B cell (primary cell): ENCODE data around the gene VASN. TPM values are rescaled to one million over a fixed set of nuclear protein-coding genes. Genes with fewer than 3 reads are reported as not detected.

Experiments
- ATAC-seq: fragments of 200-7000 bp; cut with Tn5 transposase; one replicate; pipeline ENCODE4 v1.10.0; 2021; ENCODE audit warnings: low read depth, mild to moderate bottlenecking, moderate number of reproducible peaks, moderate library complexity
- CTCF ChIA-PET: fragments of 350-600 bp; sonication (Branson Sonifier 250); formaldehyde crosslinking; loops from one replicate; lab custom pipeline; 2021; ENCODE audit warnings: antibody characterized with exemption, inconsistent platforms; lab: Charles Lee
- POLR2A ChIA-PET: fragments of 350-600 bp; sonication (Branson Sonifier 250); formaldehyde crosslinking; loops from one replicate; lab custom pipeline; 2021; ENCODE audit warnings: antibody characterized with exemption; lab: Charles Lee
- DNase-seq: peaks from one replicate; pipeline ENCODE4 v3.0.0; 2013
- H2AFZ ChIP-seq: 2 replicates; pipeline ENCODE4 v1.6.1; 2012; ENCODE audit warnings: mild to moderate bottlenecking, low read depth, low read length; ENCODE audit not compliant: insufficient read depth, poor library complexity, severe bottlenecking
- H3K27ac ChIP-seq, 2 donors: 1 replicate in 1 of 2; 2 replicates in 1 of 2; pipeline ENCODE4 v1.5.1; 2012 to 2013; ENCODE audit warnings: low read length in 2 of 2, mild to moderate bottlenecking in 2 of 2, moderate library complexity in 1 of 2
- H3K27me3 ChIP-seq, 4 experiments: fragments of 200-600 bp in 1 of 4; sonication (generic) in 1 of 4; replicated peaks in 1 of 4; 1 replicate in 2 of 4; 2 replicates in 2 of 4; pipeline versions ENCODE4 v1.6.1 to v1.7.0; 2013 to 2016; ENCODE audit warnings: low read length in 3 of 4, mild to moderate bottlenecking in 2 of 4, mixed read lengths in 1 of 4, moderate library complexity in 1 of 4; ENCODE audit not compliant: insufficient read depth in 4 of 4, control insufficient read depth in 3 of 4; ENCODE audit errors: control extremely low read depth in 1 of 4
- H3K36me3 ChIP-seq, 2 experiments: replicated peaks in 1 of 2; 1 replicate in 1 of 2; 2 replicates in 1 of 2; pipeline versions ENCODE4 v1.6.1 to v1.7.1; 2013; ENCODE audit warnings: low read length in 1 of 2; ENCODE audit not compliant: insufficient read depth in 2 of 2, control insufficient read depth in 1 of 2; ENCODE audit errors: control extremely low read depth in 1 of 2, extremely low read depth in 1 of 2
- H3K4me1 ChIP-seq, 2 donors: fragments of 200-600 bp in 1 of 2; sonication (generic) in 1 of 2; 1 replicate in 1 of 2; 2 replicates in 1 of 2; pipeline versions ENCODE4 v1.5.1 to v1.6.1; 2013 to 2017; ENCODE audit warnings: low read length in 2 of 2; ENCODE audit not compliant: control insufficient read depth in 2 of 2, insufficient read depth in 2 of 2
- H3K4me2 ChIP-seq: replicated peaks from 2 replicates; pipeline ENCODE3; 2012; ENCODE audit warnings: mild to moderate bottlenecking, low read depth, low read length; ENCODE audit not compliant: poor library complexity, severe bottlenecking
- H3K4me3 ChIP-seq, 5 experiments: fragments of 200-600 bp in 1 of 5; sonication (generic) in 1 of 5; 1 replicate in 3 of 5; 2 replicates in 2 of 5; pipeline versions ENCODE4 v1.5.1 to v1.7.0; 2011 to 2016; ENCODE audit warnings: low read length in 4 of 5, mild to moderate bottlenecking in 4 of 5, low read depth in 2 of 5, control low read depth in 1 of 5, moderate library complexity in 1 of 5; ENCODE audit not compliant: insufficient read depth in 1 of 5; ENCODE audit errors: control extremely low read depth in 1 of 5, extremely low read depth in 1 of 5
- H3K79me2 ChIP-seq: fragments of 200-600 bp; sonication (generic); one replicate; pipeline ENCODE4 v1.6.0; 2016; ENCODE audit warnings: low read length; ENCODE audit not compliant: control insufficient read depth, insufficient read depth
- H3K9ac ChIP-seq: fragments of 200-600 bp; sonication (generic); 2 replicates; pipeline ENCODE4 v1.6.1; 2017; ENCODE audit warnings: mild to moderate bottlenecking, low read length, moderate library complexity
- H3K9me3 ChIP-seq, 3 donors: one replicate each; pipeline versions ENCODE4 v1.6.1 to v1.7.1; 2013; ENCODE audit warnings: low read length in 2 of 3; ENCODE audit not compliant: control insufficient read depth in 2 of 3, insufficient read depth in 1 of 3; ENCODE audit errors: control extremely low read depth in 1 of 3
- H4K20me1 ChIP-seq: 2 replicates; pipeline ENCODE4 v1.6.0; 2012; ENCODE audit warnings: mild to moderate bottlenecking, low read length; ENCODE audit not compliant: insufficient read depth, control insufficient read depth, poor library complexity, severe bottlenecking
- H3K27ac Mint-ChIP-seq: one replicate; pipeline ENCODE4 v1.8.0; 2021; ENCODE audit warnings: mixed read lengths
- H3K27me3 Mint-ChIP-seq: one replicate; pipeline ENCODE4 v1.8.0; 2021; ENCODE audit warnings: mixed read lengths
- H3K4me1 Mint-ChIP-seq: one replicate; pipeline ENCODE4 v1.8.0; 2021; ENCODE audit warnings: mixed read lengths
- H3K4me3 Mint-ChIP-seq: one replicate; pipeline ENCODE4 v1.8.0; 2021; ENCODE audit warnings: mixed read lengths
- H3K9me3 Mint-ChIP-seq: one replicate; pipeline ENCODE4 v1.8.0; 2022; ENCODE audit warnings: mixed read lengths; ENCODE audit not compliant: insufficient read depth
- EZH2 ChIP-seq: IDR thresholded peaks from 2 replicates; pipeline ENCODE4 v1.6.1; 2012; ENCODE audit warnings: borderline replicate concordance, low read depth, mild to moderate bottlenecking, moderate library complexity, low read length; ENCODE audit not compliant: insufficient read depth, poor library complexity, severe bottlenecking
- WGBS: methylation state at CpG from one replicate; pipeline ENCODE4 v1.1.5; 2013; ENCODE audit warnings: missing lambda C conversion rate; ENCODE audit not compliant: insufficient coverage; 5-methylcytosine and 5-hydroxymethylcytosine counted together
- intact Hi-C: fragments of 100-400 bp; cut with micrococcal nuclease; formaldehyde crosslinking; loops from one replicate; pipeline ENCODE4 v1.10.0; 2022
- polyA plus RNA-seq: library from polyadenylated mRNA; depleted of rRNA; stranded (reverse); fragments of >200 nt; gene quantifications from 2 replicates; pipeline ENCODE4 v1.2.3, GENCODE V29; 2012
- total RNA-seq, 2 donors: library from RNA; stranded (reverse); fragments of 120-200 nt in 1 of 2; gene quantifications; 1 replicate in 1 of 2; 2 replicates in 1 of 2; pipeline versions ENCODE4 v1.2.3 to v1.2.4, GENCODE V29; 2013 to 2022
- TF ChIP-seq, protein P1 (sequence below): fragments of 200-600 bp; IDR thresholded peaks from one replicate; pipeline ENCODE4 v1.8.0; 2022; ENCODE audit warnings: antibody characterized with exemption, mild to moderate bottlenecking

Gene VASN
- total and polyA plus RNA-seq, 2 donors (not counting 1 experiment from before 2014, with no cell fraction given): 0.57 to 0.76 TPM

DNA sequence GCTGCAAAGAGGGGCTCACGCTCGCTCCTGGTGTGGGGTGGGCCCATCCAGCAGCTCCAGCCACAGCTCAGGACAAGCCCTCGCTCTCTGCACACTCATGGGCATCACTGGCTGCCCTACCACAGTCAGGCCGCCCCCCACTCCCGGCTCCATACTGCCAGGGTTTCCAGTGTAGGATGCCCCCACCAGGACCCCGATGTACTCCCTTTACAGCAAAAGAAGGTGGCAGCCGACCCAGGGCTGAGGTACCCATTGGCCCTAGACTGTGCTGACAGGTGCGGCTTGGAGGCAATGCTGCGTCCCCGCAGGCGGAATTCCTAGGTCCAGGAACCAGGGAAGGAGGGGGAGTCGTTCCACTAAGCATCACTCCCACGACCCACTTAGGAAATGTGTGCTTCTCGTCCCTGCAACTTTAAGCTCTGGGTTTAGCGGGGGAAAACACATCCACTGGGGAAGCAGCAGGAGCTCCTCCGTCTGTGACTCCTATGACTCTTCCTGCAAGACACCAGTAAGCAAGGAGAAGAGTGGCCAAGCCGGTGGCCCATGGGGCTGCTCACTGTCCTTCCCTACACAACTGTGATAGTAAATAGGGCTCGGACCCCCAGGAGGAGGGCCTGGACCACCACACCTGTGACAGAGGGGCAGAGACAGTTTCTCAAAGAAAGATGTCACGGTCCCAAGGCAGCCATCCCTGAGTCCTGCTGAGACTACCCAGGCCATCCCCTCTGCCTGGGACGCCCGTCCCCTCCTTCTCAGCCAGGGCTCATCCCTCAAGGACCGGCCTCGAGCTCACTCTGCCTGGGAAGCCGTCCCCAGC lies 31.7 kb downstream of the VASN start:
- H3K27me3 ChIP-seq: no peaks in the 10 kb centered on the region
- WGBS: 92% methylated on average over 20 of the region's 24 CpGs
- no peak for TF ChIP-seq EZH2
- TF ChIP-seq, protein P1, sequence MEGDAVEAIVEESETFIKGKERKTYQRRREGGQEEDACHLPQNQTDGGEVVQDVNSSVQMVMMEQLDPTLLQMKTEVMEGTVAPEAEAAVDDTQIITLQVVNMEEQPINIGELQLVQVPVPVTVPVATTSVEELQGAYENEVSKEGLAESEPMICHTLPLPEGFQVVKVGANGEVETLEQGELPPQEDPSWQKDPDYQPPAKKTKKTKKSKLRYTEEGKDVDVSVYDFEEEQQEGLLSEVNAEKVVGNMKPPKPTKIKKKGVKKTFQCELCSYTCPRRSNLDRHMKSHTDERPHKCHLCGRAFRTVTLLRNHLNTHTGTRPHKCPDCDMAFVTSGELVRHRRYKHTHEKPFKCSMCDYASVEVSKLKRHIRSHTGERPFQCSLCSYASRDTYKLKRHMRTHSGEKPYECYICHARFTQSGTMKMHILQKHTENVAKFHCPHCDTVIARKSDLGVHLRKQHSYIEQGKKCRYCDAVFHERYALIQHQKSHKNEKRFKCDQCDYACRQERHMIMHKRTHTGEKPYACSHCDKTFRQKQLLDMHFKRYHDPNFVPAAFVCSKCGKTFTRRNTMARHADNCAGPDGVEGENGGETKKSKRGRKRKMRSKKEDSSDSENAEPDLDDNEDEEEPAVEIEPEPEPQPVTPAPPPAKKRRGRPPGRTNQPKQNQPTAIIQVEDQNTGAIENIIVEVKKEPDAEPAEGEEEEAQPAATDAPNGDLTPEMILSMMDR: no peak
- Mint-ChIP-seq H3K27me3 (no peaks in the 10 kb centered on the region), H3K9me3 (no peaks in the 10 kb centered on the region), H3K27ac (no peak overlapping the region), H3K4me1 (peaks cover 10% of the 10 kb centered on the region), H3K4me3 (no peak overlapping the region)
- ATAC-seq (no peak), DNase-seq (peak; percentile 33)
- H3K4me2 ChIP-seq: no peak overlapping the region
- peaks cover 39% of the 10 kb centered on the region for H3K79me2 ChIP-seq
- H3K36me3 ChIP-seq: peaks cover 0 to 72% of the 10 kb centered on the region in 2 experiments
- peaks cover 76% of the 10 kb centered on the region for H4K20me1 ChIP-seq
- H3K4me1 ChIP-seq: peaks cover 0 to 6% of the 10 kb centered on the region in 2 donors
- H3K9ac ChIP-seq: no peak overlapping the region
- no peak overlapping the region for H3K27ac ChIP-seq
- ChIA-PET CTCF (interaction anchor here (0.6 to 7.6 kb wide), 43 partner anchors 9 to 553 kb away, joined by 3 to 112 read pairs (median 5); partner anchors contain the start of genes CDIP1, CORO7, HMOX2 and MGRN1), POLR2A (interaction anchor here (0.5 to 1.9 kb wide), 5 partner anchors 11 to 122 kb away, joined by 3 to 11 read pairs (median 3); no protein-coding TSS in a partner anchor)
- intact Hi-C loops: loop anchor here (5.0 kb wide), 2 partner anchors 201 to 554 kb away; partner anchors contain the start of gene SEC14L5
- no peak overlapping the region for H3K4me3 ChIP-seq
- no peaks in the 10 kb centered on the region for H3K9me3 ChIP-seq
- H2AFZ ChIP-seq: no peak overlapping the region
